ENCODE measurements around the gene PACRG.

Gene PACRG

GRCh38 chr6:163185744-163186143, 458.0 kb downstream of the PACRG start:
- DNase-seq, result no peak

GRCh38 chr6:163186527-163186926, 458.8 kb downstream of the PACRG start:
- no peak for DNase-seq

DNA sequence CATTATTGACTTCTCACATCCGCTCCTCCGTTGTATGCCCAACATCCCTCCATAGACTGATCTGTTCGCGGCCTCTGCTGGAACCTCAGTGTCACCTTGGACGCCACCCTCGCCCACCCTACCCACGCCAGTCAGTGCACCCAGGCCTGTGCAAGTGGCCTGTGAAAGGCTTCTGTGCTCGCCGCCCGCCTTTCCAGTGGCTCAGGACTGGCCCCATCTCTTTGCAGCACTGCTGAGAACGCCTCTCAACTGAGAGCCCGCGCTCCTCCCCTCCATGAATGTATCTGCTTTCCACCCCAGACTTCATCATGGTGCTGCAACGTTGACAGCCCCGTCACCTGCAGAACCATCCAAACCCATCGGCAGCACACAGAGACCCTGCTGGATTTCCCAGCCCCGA, 459.4 kb downstream of the PACRG start:
- no peak for DNase-seq

- DNase-seq, result no peak
These were observed 459.8 kb downstream of the PACRG start for GRCh38 chr6:163187606-163188005.

DNA sequence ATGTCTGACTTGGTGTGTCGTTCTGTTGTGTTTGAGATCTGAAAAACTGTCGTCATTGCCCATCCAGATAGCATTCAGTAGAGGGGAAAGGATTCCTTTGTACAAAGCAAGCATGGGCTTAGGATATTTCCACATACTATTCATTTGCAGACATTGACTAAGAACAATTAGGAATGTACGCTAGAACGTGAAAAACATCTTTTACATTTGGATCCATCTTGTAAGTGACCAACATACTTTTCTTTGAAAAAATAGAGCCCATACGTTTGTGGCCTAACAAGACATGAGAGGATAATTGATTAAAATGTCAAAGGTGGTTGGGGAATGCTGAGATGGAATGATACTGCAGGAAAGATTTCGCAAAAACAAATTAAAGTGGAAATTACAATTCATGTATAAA, 461.0 kb downstream of the PACRG start:
- no peak for DNase-seq

DNA sequence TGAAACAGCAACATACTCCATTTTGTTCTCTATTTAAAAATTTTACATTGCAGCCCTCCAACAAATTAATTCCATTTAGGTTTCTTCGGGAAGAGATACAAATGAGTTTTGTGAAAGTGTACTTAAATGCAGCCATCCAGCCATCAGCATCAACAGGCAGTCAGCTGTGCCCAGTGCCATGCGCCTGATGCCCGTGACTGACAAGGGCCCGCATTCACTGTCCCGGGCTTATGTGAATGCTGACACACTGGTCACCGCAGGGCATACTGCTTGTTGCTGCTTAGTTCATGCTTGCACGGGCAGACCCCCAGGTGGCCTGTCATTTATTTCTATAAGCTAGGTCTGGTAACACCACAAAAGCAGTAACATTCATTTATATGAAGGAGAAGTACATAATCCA, 461.8 kb downstream of the PACRG start:
- DNase-seq, result no peak

GRCh38 chr6:163190786-163191185, 463.0 kb downstream of the PACRG start:
- DNase-seq, result no peak

DNA sequence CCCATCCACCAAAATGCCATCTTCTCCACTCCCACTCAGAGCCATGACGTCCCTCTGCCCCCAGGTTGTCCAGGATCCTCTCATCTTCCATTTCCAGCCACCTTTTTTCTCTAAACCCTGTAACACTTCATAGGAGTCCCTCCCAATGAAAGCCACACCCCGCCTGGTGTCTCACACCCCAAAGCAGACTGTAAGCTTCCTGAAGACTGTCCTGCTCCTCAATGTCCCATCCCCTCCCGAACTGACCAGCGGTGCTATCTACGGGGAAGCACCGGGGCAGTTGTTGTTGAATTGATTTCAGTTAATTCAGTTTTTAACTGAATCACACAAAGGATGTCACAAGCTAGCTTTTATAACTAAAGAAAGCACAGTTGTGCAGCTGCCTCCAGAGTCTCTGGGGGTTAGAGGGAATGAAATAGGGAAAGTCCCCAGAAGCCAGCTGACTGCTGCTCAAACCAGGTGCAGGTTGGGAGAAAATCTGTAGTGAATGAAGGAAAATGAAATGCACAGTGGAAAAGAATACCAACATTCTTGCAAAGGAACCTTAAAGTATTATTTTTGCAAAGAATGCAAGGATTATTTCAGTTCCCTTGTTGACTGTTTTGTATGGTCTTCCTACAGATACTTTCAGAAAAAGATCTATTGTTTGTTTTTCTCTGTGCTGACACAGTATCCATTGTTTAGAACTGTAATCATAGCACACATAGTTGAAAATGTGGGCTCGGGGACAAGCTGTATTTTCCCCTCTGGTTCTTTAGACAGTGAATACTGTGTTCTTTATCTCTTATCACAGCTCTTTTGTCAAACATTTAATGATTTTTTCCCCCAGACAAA, 464.1 kb downstream of the PACRG start:
- no peak for DNase-seq

DNA sequence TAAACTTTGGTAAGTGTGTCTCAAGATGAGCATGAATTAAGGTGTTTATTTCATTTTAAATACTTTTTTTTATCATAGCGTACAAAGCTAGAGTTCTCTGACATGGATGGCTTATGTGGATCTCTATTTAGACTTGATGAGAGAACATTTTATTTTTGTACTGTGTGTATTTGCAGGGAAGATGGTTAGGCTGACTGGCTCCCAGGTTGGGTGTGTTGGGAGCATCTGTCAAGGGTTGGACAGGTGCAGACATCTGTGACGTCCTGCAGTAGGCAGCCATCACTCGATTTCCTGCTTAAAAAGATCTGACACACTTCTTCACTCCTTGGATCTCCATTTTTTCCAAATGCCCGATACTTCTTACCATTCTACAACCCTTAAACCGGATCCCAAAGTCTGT, 464.8 kb downstream of the PACRG start:
- no peak for DNase-seq

GRCh38 chr6:163193326-163193725, 465.6 kb downstream of the PACRG start:
- no peak for DNase-seq

DNA sequence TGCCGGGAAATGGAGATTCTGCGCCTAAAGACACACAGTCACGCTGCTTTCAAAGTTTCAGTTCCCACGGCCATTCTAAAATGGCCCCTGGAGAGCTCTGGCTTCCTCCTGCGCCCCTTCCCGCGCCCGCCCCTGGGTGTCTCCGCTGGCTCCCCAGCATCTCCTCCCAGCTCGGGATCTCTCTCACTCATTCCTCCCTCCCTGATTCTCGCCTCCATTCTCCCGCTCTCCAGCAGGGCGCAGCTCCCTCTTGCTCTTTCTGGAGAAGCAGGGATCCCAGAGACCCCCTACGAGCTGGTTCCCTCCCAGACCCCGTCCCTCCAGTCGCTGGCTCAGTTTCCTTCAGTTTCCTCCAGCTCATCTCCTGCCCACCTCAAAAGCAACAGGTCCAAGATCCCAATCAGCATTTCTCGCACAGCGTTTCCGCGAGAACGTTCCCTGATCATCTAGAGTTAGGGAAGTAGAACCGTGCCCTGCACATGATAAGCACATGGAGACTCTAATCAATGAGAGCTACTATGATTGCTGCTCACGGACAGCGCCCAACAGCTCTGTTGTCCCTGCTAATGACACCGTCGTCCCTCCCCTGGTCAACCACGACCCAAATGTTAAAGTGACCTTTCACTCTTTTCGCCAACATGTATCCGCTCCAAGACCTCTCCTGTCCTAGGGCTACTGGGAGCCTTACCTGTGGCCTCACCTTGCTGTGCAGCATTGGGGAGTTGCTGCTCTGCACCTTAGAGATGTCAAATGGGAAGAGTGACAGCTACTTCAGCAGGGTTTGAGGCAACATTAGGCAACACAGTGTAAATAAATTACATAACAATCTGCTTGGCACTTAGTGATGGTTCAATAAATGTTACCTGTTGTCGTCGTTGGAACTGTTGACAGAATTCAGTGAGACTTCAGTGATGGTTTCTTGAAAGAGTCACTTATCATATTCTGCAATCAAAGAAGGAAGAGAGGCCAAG, 468.2 kb downstream of the PACRG start:
- DNase-seq, result no peak

DNA sequence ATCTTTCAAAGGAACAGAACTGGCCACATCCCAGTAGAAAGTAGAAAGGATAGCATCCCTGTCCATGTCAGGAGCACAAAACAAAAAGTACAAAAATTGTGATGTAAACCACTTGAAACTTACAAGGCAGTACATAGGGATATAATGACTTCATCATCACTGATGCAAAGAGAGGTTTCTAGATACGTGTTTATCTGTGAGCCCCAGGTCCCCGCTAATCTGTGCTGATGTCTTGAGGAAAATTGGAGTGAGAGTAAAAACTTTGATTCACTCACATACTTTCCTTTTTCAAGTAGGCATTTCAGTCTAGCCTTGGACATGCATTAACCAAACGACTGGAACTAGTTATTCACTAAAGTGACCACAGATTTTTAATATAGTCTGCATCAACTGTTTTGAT, 470.1 kb downstream of the PACRG start:
- DNase-seq, result no peak

- DNase-seq, result no peak
These were observed 470.6 kb downstream of the PACRG start for GRCh38 chr6:163198396-163198795.

GRCh38 chr6:163199371-163199770, 471.6 kb downstream of the PACRG start:
- no peak for DNase-seq

DNA sequence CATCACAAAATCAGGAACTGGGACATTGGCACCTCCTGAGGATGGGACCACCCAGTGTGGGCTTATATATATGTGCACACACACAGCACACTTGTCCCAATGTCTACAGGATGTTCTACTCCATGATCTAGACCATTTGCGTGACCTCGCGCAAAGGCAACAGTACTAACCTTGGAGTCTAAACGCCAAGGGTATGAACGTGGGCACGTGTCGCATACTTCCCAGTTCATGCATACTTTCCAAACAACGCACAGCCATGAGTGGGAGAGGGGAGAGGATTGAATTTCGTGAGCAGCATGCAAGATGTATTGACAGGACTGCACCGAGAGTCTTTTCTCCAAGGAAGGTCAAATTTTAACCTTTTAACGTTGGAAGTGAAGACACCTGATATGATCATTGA, 472.5 kb downstream of the PACRG start:
- DNase-seq, result no peak

GRCh38 chr6:163200694-163201093, 472.9 kb downstream of the PACRG start:
- DNase-seq, result no peak

GRCh38 chr6:163201855-163202254, 474.1 kb downstream of the PACRG start:
- no peak for DNase-seq

DNA sequence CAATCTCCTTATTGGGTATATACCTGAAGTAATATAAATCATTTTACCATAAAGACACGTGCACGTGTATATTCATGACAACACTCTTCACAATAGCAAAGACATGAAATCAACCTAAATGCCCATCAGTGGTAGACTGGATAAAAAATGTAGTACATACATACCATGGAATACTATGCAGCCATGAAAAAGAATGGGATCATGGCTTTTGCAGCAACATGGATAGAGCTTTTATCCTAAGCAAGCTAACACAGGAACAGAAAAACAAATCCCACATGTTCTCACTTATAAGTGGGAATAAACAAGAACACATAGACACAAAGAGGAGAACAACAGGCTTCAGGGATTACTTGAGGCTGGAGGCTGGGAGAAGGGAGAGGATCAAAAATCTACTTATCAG, 478.4 kb downstream of the PACRG start:
- DNase-seq, result no peak

DNA sequence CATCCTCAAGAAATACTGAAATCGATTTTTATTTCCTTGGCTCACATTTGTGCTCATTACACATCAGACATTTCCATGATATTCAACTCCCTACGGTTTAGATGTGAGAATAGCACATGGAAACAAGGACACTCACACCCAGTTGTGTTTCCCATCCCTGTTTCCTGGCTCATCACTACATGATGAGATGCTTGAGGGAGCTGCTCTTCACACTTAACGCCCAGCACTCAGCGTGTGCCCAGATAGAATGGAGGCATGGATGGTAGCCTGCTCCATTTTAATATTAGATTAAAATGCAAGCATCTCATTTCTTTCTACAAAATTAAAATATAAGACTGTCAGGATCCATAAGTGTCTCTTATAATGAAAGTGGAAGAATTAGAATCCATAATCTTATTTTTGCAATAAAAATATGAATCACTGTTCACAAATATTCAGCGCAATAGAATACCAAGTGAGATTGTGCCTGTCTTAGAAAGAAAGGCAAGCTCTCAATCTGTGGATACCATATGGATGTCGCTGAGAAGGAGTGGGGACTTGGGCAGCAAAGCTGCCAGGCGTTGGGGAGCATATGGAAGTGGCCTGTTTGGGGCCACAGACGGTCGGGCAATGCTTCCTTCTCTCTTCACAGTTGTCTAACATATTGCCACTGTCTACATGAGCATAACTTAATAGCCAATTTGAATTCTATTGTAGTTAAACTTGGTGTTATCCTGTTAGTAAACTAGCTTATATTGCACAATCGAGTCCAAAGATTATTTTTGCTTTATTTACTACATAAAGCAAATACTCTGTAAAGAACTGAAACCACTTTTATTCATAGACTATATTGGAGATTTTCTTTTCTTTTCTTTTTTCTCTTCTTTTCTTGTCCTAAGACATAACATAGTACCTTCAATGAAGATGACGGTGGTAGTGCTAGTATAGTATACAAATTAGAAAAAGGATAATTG, 479.9 kb downstream of the PACRG start:
- no peak for DNase-seq

DNA sequence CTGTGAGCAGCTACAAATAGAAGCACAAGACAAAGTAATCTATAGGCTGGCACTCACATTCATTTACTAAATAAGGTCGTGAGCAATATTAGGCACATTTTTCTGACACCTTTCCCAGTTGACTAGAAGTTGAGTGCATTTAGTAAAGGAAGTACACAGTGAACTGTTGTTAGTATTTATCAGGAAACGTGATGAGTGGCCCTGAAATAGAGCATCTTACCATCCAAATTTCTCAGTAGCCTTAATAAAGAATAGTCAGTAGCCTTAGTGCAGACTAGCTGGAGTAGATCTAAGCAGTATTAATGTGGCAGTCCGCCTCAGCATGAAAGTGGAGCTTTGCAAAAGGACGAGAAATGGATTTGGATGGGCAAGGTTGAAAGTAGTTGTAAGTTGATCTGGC, 481.2 kb downstream of the PACRG start:
- DNase-seq, result no peak

GRCh38 chr6:163212123-163212522, 484.3 kb downstream of the PACRG start:
- DNase-seq, result no peak

- DNase-seq, result no peak
These were observed 486.5 kb downstream of the PACRG start for GRCh38 chr6:163214259-163214658.

DNA sequence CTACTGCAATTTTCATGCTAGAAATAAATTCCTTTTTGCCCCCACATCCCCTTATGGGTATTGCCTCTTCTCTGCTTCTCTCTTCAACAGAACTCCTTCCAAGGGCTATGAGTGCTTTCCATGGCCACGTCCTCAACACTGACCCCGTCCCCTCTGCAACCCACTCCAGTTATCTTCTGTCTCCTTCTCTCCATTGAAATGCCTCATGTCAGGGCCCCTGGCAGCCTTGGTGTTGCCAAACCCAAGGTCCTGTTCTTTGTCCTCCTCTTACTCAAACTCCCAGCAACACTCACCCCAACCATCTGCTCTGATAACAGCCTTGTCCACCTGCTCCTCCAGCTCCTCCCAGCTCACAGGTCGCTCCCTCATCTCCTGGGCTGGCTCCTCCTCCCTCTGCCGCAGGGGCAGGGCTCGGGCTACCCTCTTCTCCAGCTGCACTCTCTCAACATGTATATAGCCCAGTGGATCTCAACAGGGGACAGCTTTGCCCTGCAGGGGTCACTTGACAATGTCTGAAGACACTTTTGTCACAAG, 490.7 kb downstream of the PACRG start:
- no peak for DNase-seq

Measured in NCI-H2081 treated with DMSO at 0.1 percent for 48 hours (cell line).